MCF 10A (cell line): ENCODE data around the gene STK10. TPM values are rescaled to one million over a fixed set of nuclear protein-coding genes. Genes with fewer than 3 reads are reported as not detected.
"Not testable (repeated sequence)": the region's sequence is repeated elsewhere in the genome, so short reads cannot be mapped to it uniquely, and the experiment has no call there.

Source experiments
- BruUV-seq: library from RNA; stranded (reverse); fragments of 400-500 nt; replicated peaks from 2 replicates; lab custom pipeline; 2021; lab: Mats Ljungman, UMichigan
- CTCF ChIA-PET: fragments of 300-600 bp; sonication (Branson Sonifier 250); formaldehyde crosslinking; extraction: SDS; loops from one replicate; lab custom pipeline; 2021; ENCODE audit warnings: antibody characterized with exemption, inconsistent platforms; lab: Yijun Ruan, JAX
- POLR2A ChIA-PET: fragments of 300-600, 350-650 bp; sonication (Branson Sonifier 250); formaldehyde crosslinking; extraction: SDS; loops from one replicate; lab custom pipeline; 2020; ENCODE audit warnings: antibody characterized with exemption, inconsistent platforms; lab: Yijun Ruan, JAX
- DNase-seq: peaks from one replicate; pipeline ENCODE4 v3.0.0-alpha.2; 2018; ENCODE audit not compliant: unreplicated experiment
- H3K27ac Mint-ChIP-seq: one replicate; pipeline ENCODE4 v1.8.0; 2022; ENCODE audit warnings: mild to moderate bottlenecking, low read depth, mixed read lengths; ENCODE audit not compliant: unreplicated experiment
- H3K27me3 Mint-ChIP-seq: one replicate; pipeline ENCODE4 v1.8.0; 2022; ENCODE audit warnings: mixed read lengths; ENCODE audit not compliant: insufficient read depth, unreplicated experiment
- H3K36me3 Mint-ChIP-seq: one replicate; pipeline ENCODE4 v1.8.0; 2022; ENCODE audit warnings: mild to moderate bottlenecking, moderate library complexity, mixed read lengths; ENCODE audit not compliant: insufficient read depth, unreplicated experiment
- H3K4me1 Mint-ChIP-seq: one replicate; pipeline ENCODE4 v1.8.0; 2022; ENCODE audit warnings: mixed read lengths; ENCODE audit not compliant: insufficient read depth, unreplicated experiment
- H3K4me3 Mint-ChIP-seq: one replicate; pipeline ENCODE4 v1.8.0; 2022; ENCODE audit warnings: mild to moderate bottlenecking, moderate library complexity, mixed read lengths; ENCODE audit not compliant: unreplicated experiment
- H3K9me3 Mint-ChIP-seq: one replicate; pipeline ENCODE4 v1.8.0; 2022; ENCODE audit warnings: mixed read lengths; ENCODE audit not compliant: unreplicated experiment
- CTCF ChIP-seq: fragments of 200-600 bp; IDR thresholded peaks from one replicate; pipeline ENCODE4 v1.8.0; 2022; ENCODE audit warnings: antibody characterized with exemption, mild to moderate bottlenecking; ENCODE audit not compliant: unreplicated experiment
- intact Hi-C: fragments of 100-400 bp; cut with micrococcal nuclease; formaldehyde crosslinking; loops from 2 replicates; pipeline ENCODE4 v1.14.1; 2022
- total RNA-seq: library from RNA; stranded (reverse); gene quantifications from 2 replicates; pipeline ENCODE4 v1.2.3, GENCODE V29; 2022

Gene STK10
- total RNA-seq, 1 experiment from 2014 or later, result 46.5 TPM

- peaks cover 5% of the 10 kb centered on the region for H3K4me1 Mint-ChIP-seq
- H3K27me3 Mint-ChIP-seq, result no peaks in the 10 kb centered on the region
- DNase-seq, result no peak
- no peak overlapping the region for H3K27ac Mint-ChIP-seq
- H3K36me3 Mint-ChIP-seq, result peaks cover 31% of the 10 kb centered on the region
- intact Hi-C loops, result no loop called here
- no peak overlapping the region for H3K4me3 Mint-ChIP-seq
- ChIA-PET CTCF (interaction anchor here (0.5 to 1.6 kb wide), 2 partner anchors 14 to 824 kb away, joined by 3 to 4 read pairs; no protein-coding TSS in a partner anchor), POLR2A (interaction anchor here (0.6 kb wide), 1 partner anchor 92 kb away, joined by 6 read pairs; no protein-coding TSS in a partner anchor)
- BruUV-seq, result no TSS peak
- H3K9me3 Mint-ChIP-seq, result no peaks in the 10 kb centered on the region
- TF ChIP-seq CTCF, result no peak
Observed at GRCh38 chr5:172159016-172159415, 29.0 kb downstream of the STK10 start.

GRCh38 chr5:172156541-172156994 is 31.5 kb downstream of the STK10 start:
- ChIA-PET CTCF (interaction anchor here (0.6 to 1.6 kb wide), 7 partner anchors 18 to 245 kb away, joined by 3 to 5 read pairs (median 3); no protein-coding TSS in a partner anchor), POLR2A (interaction anchor here (0.7 kb wide), 1 partner anchor 23 kb away, joined by 3 read pairs; no protein-coding TSS in a partner anchor)
- Mint-ChIP-seq H3K4me1 (no peaks in the 10 kb centered on the region), H3K27ac (no peak overlapping the region), H3K4me3 (no peak overlapping the region), H3K36me3 (peaks cover 24% of the 10 kb centered on the region), H3K27me3 (no peaks in the 10 kb centered on the region), H3K9me3 (no peaks in the 10 kb centered on the region)
- no peak for DNase-seq
- TF ChIP-seq CTCF, result no peak
- no TSS peak for BruUV-seq
- intact Hi-C loops, result no loop called here

- intact Hi-C loops, H3K27me3 Mint-ChIP-seq, H3K27ac Mint-ChIP-seq, H3K9me3 Mint-ChIP-seq, H3K4me1 Mint-ChIP-seq, BruUV-seq, H3K4me3 Mint-ChIP-seq, DNase-seq: not testable (repeated sequence)
- POLR2A ChIA-PET, result interaction anchor here (0.6 to 0.7 kb wide), 3 partner anchors 9 to 736 kb away, joined by 3 to 4 read pairs (median 3); no protein-coding TSS in a partner anchor
- peaks cover 30% of the 10 kb centered on the region for H3K36me3 Mint-ChIP-seq
- CTCF ChIA-PET, result interaction anchor here (1.6 kb wide), 1 partner anchor 243 kb away, joined by 3 read pairs; no protein-coding TSS in a partner anchor
Observed at GRCh38 chr5:172155101-172155500, 32.9 kb downstream of the STK10 start.

GRCh38 chr5:172153695-172154094 is 34.3 kb downstream of the STK10 start:
- H3K9me3 Mint-ChIP-seq, result no peaks in the 10 kb centered on the region
- H3K27ac Mint-ChIP-seq, result no peak overlapping the region
- H3K4me1 Mint-ChIP-seq, result no peaks in the 10 kb centered on the region
- no peak overlapping the region for H3K4me3 Mint-ChIP-seq
- H3K36me3 Mint-ChIP-seq, result peaks cover 35% of the 10 kb centered on the region
- POLR2A ChIA-PET, result no interaction called here
- H3K27me3 Mint-ChIP-seq, result no peaks in the 10 kb centered on the region
- no TSS peak for BruUV-seq
- CTCF ChIA-PET, result no interaction called here
- TF ChIP-seq CTCF, result no peak
- intact Hi-C loops, result no loop called here
- no peak for DNase-seq
